HG03045 (cell line): ENCODE data around the gene PRRC2B.
"Not testable (repeated sequence)": the region's sequence is repeated elsewhere in the genome, so short reads cannot be mapped to it uniquely, and the experiment has no call there.

Experiments used
- ATAC-seq: cut with Tn5 transposase; IDR thresholded peaks from one replicate; pipeline ENCODE4 v1.9.1; 2021; ENCODE audit warnings: mild to moderate bottlenecking, moderate library complexity; ENCODE audit not compliant: unreplicated experiment

PRRC2B gene

DNA sequence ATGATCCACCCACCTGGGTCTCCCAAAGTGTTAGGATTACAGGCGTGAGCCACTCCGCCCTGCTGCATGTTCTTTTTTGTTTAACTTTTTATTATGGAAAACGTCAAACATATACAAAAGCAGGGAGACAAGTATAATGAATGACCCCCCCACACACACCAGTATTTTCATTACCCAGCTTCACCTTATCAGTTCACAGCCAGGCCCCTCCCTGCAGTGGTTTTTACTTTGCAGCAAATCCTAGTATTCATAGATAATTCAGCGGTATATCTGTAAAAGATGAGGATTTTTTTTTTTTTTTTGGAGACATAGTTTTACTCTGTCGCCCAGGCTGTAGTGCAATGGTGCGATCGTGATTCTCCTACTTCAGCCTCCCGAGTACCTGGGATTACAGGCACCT is 111.1 kb downstream of the PRRC2B start:
- no peak for ATAC-seq

DNA sequence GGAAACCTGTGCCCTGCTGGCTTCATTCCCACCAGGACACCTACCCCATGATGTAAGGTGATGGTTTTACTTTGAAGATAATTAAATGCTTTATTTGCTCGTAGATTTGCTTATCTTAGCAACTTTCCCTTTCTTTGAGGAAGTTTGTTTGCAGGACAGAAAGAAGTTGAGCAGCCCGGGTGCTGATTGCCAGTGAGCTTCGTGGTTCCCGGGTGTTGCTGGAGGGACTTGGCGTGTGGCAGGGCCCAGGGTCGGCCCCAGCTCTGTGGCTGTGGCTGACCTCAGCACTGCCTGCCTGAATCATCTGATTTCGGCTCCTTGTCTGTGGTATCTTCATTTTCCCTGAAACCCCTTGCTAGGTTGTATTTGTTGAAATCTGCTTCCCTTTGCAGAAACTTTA is 117.5 kb downstream of the PRRC2B start:
- no peak for ATAC-seq

DNA sequence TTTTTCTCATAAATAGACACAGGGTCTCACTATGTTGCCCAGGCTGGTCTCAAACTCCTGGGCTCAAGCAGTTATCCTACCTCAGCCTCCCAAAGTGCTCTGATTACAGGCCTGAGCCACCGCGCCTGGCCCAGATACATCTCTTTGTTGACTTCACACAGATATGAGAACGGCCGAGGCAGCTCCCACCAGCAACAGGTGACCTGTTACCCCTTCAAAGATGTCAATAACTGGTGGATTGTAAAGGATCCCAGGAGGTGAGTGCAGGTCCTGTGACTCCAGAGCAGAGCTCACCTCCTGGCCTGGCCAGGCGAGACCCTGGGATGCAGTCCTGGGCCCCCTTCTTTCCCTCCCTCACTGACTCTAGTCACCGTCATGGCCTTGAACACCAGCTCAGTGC is 118.0 kb downstream of the PRRC2B start:
- ATAC-seq = no peak

DNA sequence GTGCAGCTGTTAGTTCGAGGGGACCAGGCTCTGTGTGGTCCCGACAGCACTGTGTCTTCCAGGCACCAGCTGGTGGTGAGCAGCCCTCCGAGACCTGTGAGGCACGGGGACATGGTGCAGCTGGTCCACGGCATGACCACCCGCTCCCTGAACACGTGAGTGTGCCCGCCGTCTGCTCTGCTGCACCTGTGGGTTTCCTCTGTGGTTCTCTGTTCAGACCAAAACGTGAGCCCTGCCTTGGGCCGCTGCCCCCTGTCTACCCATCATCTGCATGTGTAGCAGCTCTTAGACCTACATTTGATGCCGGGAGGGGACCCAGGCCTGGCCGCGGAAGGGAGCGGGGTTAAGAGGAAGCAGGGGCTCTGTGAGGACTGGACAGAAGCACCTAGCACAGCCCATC is 119.3 kb downstream of the PRRC2B start:
- ATAC-seq = no peak

DNA sequence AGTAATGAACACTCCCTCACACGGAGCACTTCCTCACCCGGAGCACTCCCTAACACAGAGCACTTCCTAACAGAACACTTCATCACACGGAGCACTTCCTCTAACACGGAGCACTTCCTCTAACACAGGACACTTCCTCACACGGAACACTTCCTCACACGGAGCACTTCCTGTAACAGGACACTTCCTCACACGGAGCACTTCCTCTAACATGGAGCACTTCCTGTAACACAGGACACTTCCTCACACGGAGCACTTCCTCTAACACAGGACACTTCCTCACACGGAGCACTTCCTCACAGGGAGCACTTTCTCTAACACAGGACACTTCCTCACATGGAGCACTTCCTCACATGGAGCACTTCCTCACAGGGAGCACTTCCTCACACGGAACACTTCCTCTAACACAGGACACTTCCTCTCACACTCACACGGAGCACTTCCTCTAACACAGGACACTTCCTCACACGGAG is 121.7 kb downstream of the PRRC2B start:
- not testable (repeated sequence) for ATAC-seq

DNA sequence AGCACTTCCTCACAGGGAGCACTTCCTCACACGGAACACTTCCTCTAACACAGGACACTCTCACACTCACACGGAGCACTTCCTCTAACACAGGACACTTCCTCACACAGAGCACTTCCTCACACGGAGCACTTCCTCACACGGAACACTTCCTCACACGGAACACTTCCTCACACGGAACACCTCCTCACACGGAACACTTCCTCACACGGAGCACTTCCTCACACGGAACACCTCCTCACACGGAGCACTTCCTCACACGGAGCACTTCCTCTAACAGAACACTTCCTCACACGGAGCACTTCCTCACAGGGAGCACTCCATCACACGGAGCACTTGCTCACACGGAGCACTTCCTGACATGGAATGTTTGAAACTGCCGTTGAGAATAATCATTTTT is 122.2 kb downstream of the PRRC2B start:
- no peak for ATAC-seq

DNA sequence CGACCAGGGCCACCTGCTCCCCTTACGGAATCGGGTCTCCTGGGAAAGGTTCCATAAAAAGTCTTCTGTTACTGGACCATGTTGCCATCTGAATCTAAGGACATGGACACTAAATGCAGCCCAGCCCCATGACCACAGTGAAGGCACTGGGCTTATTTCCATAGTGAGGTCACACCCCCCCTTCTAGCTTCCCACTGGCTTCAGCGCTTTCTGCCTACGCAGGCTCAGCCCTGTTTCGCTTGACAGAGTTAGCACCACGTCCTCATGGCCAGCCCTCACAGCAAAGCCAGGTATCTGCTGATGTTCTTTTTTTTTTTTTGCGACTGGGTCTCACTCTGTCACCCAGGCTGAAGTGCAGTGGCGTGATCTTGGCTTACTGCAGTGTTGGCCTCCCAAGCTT is 123.0 kb downstream of the PRRC2B start:
- ATAC-seq = no peak

DNA sequence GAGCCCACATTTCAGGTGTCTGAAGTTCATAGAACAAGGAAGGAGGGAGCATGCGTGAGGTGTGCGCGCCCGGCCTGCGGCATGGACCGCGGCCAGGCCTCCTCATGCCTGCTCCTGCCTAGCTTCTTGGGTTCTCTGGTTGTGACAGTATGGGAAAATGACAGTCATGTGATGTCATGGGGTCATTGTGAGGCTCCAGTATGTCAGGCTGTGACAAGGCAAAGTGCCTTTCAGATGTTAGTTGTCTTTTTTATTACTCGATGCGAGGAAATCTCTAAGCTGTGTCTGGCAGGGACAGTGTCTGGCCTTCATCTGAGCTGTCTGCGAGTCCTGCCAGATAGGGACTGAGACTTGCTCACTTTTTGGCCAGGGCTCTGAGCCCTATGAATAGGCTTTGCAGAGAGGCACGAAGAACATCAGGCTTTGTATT is 123.9 kb downstream of the PRRC2B start:
- ATAC-seq = no peak

DNA sequence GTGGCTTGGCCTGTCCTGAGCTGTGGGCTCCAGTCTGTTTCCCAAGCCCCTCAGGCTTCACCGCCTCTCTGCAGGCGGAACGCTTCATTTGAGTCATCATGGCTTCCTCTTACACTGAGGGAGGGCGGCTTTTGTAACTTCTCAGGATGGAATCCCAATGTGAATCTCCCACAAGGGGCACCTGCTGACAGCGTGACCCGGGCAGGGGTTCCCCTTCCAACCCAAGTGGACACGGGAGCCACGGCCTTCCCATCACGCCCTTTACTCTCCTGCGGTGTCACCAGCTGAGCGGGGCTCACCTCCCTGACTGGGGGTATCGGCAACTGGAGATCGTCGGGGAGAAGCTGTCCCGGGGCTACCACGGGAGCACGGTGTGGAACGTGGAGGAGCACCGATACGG is 124.7 kb downstream of the PRRC2B start:
- ATAC-seq = no peak

DNA sequence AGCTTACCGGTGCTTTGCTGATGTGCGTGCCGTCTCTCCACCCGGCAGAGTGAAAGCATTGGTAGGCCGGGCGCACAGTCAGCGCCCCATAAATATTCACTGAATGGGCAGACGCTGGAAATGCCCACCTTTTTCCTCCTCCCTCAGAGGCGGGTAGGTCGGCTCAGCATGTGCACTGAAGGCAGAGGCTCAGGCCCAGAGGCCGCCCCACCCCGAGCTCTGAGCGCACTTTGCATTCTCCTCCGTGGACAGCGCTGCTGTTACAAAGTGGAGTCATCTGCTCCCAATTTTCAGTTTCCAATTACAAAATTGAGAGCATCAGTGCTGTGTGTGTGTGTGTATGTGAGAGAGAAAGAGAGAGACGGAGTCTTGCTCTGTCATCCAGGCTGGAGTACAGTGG is 126.6 kb downstream of the PRRC2B start:
- no peak for ATAC-seq

DNA sequence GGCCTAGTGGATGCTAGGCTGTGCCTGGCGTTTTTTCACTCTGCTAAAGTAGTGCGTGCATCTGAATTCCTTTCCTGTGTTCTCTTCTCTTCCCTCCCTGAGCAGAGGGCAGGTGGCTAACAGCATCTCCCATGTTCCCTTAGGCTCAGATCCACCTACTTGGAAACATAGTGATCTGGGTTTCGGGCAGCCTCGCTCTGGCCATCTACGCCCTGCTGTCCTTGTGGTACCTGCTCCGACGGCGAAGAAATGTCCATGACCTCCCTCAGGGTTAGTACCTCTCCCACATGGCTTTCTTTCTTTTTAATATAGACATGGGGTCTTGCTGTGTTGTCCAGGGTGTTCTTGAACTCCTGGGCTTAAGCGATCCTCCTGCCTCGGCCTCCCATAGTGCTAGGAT is 127.3 kb downstream of the PRRC2B start:
- ATAC-seq = no peak

DNA sequence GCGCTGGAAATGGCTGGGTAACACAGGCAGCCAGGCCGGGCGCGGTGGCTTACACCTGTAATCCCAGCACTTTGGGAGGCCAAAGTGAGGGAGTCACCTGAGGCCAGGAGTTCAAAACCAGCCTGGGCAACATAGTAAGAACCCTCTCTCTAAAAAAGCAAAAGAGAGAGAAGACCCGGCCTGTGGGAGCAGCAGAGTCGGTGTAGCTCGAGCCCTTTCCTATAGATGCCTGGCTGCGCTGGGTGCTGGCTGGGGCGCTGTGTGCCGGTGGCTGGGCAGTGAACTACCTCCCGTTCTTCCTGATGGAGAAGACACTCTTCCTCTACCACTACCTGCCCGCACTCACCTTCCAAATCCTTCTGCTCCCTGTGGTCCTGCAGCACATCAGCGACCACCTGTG is 127.9 kb downstream of the PRRC2B start:
- no peak for ATAC-seq

DNA sequence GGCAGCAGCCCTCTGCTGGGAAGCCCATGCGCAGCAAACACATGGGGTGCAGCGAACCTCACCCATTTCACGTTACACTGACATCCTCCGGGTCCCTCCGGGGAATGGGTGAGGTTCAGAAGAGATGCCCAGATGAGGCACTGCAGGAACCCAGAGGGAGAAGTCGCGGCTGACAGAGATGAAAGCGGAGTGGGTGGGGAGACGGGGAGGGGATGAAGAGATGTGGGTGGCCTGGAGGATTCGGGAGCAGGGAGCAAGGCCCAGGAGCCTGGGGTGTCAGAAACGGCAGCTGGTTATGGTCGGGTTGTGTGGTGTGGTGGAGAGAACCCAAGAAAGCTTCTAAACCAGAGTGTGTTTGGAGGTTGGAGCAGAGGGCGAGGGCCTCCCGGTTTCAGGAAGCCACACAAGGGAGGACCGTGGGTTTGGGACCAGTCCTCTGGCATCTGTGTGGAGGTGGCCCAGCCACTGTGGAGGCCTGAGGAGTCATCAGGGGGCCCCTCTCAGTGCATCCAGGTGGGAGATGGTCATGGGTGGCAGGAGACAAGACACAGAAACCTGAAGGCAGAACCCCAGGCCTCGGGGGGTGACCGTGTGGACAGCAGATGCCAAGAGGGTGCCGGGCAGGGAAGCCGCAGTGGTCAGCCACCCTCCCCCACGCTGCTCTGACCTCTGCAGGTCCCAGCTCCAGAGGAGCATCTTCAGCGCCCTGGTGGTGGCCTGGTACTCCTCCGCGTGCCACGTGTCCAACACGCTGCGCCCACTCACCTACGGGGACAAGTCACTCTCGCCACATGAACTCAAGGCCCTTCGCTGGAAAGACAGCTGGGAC is 128.6 kb downstream of the PRRC2B start:
- ATAC-seq = no peak

DNA sequence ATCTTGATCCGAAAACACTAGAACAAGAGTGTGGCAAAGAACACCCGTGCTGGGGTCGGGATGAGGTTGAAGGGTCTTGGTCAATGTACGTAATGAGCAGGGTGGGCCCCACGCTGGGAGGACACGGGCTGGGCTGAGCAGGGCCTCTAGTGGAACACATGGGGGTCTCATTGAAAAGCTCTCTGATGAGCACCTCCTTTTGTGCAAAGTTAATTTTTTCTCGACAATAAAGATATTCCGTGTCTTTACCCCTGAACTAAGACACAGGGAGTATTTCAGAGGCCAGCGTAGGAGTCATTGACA is 129.2 kb downstream of the PRRC2B start:
- no peak for ATAC-seq

DNA sequence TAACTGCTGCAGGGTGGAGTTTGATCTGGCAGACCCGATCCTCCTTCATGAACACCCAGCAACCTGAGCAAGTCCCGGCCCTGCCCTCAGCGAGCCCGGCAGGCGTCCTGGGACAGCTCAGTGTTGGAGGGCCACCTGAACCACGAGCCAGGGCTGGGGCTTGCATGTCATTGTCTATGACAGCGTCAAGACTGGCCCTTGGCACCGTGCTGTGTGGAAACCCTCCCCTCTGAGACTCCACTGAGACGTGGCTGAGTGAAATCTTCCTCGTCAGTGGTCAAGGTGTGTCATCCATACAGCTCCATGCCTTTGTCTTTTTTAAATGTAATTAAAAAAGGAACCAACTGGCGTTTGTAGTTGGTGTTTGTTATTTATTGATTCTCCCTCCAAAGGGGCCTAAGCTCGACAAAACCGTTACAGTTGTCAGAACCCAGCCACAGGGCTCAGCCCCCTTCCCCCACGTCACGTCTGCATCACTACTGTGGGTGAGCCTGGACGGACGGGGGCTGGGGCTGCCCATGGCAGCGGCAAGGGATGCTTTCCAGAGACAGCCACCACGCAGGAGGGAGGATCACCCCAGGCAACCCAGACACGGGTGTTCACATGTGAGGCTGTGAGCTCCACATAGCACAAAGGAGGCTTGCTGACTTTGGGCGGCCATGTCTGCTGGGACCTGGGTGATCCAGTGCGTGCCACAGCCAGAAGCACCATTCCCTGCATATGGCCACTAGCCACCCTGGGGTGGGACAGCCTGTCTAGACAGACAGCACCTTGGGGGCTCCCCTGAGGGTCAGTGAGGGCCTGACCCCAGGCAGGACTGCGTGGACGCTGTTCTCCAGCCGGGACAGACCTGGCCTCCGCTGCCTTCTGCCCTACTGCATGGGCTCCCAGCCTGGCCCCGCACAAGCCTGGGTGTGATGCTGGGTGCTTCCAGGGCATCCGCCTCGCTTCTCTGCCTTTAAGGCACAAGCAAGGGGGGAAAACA is 129.9 kb downstream of the PRRC2B start:
- no peak for ATAC-seq

DNA sequence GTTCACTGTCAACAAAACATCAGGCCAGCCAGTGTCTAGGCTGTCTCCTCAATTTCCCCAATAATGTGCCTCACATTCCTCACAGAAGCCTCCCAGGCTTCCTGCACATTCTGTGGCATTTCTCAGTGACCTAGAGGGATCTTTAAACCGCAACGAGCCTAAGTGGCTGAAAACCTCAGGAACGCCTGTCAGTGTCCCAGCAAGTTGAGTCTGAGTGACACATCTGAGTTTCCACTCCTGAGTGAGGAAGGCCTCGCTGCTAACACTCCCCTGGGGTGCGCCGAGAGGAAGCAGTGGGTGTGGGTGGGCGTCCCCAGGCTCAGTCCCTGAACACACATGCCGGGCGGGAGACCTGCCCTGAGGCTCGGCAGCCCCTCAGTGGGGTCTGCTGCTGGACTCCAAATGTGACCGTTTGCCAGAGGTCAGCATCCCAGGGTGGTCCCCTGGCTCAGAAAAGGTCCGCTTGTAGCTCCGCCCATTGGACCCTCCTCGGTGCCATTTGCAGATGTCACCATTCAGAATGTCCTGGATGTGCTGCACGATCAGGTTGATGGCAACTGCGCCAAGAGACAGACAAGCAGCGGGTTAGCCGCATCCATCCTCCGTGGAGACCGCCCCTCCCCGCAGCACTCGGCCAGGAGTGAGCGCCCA is 130.9 kb downstream of the PRRC2B start:
- no peak for ATAC-seq

DNA sequence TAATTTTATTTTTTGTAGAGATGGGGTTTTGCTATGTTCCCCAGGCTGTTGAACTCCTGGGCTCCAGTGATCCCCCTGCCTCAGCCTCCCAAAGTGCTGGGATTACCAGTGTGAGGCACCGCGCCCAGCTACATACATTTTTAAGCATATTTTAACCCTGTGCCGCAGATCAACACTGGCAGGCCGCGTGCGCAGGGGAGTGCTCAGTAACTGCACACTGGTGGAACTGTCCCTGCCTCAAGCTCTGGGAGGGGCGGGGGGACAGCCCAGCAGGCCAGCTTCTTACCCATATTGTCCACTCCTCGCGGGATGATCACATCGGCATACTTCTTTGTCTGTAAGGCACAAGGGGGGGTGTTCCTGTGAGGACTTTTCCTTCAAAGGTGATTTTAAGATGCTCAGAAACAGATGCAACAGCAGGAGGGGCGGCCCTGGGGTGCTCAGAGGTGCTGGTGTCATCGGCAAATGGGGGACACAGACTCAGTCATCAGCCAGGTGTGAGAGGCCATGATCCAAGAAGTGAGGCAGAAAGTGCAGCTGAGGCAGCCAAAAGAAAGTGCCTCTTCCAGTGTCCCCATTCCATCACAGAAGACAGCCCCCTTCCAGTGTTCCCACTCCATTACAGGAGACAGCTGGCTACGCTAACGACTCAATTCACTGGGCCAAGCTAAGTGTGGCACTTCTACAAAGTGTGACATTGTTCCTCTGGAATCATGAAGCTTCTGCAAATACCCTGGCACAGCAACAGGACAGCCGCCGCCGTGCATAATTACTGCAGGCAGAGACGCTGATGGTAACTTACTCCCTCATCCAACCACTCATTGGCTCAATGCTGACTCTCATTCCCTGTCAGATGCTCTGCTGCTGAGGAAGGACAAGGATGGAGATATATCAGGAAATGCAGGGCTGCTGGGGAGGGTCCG is 132.0 kb downstream of the PRRC2B start:
- ATAC-seq = no peak

DNA sequence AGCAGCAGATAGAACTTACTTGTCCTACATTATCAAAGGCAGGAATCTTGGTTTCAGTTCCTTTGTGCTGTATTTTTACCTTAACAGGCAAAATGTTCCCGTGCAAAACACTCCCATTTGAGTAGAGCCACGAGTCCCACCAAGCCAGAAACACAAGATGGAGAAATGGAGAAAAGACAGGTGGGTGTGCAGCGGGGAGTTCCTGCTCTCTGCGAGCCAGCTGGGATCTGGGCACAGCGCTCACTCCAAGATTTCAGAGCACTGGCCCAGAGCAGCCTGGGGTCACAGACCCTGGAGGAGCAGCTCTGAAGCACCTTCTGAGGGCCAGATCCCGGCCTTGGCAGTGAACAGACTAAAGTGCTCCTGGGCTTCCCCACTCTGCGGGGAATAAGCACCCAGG is 134.3 kb downstream of the PRRC2B start:
- no peak for ATAC-seq

DNA sequence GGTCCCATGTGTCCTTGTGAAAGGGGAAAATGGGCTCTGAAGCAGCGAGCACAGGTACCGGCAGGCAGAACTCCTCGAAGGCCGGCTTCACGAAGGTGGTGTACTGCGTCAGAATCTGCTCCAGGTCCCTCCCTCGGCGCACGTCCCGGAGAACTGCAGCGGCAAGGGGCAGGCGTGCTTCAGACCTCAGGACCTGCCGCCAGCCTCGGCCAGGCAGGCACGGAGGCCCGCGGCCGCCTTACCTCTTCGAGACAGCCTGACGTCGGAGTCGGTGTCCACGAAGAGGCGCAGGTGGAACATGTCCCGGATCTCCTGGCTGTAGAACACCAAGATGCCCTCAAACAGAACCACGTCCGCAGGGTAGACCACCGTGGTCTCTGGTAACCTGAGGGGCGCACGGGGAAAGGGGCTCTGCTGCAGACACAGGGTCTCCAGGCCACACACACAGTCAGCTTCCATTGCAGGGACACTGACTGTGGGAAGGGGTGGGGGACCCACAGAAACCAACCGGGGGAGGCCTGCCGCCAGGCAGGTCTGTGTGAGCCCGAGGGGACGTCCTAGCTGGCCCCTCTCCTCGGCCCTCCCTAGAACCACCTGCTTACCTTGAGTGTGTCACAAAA is 135.1 kb downstream of the PRRC2B start:
- no peak for ATAC-seq
